Measurements from ENCODE around the gene AMZ1.

AMZ1 gene

DNA sequence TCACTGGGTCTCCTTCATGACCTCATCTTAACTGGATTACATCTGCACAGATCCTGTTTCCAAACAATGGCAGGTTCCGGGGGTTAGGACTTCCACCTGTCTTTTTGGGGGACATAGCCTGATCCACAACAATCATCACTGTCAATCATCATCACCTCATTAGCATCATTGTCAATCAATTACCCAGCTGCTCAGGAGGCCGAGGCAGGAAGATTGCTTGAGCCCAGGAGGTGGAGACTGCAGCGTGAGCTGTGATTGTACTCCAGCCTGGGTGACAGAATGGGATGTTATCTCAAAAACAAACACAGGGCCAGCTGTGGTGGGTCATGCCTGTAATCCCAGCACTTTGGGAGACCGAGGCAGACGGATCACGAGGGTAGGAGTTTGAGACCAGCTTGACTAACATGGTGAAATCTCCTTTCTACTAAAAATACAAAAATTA, 18.7 kb downstream of the AMZ1 start:
- no peak overlapping the region for H3K4me3 ChIP-seq (ENCODE audit: low read length)
- no peaks in the 10 kb centered on the region for H3K27me3 ChIP-seq (ENCODE audit: control insufficient read depth, insufficient read depth, low read length)
- WGBS (ENCODE audit: insufficient coverage, insufficient read length), result no CpG with 5 or more reads among the region's 6 CpGs
- no peak overlapping the region for H3K27ac ChIP-seq (ENCODE audit: low read length)
- H3K9me3 ChIP-seq (ENCODE audit: control insufficient read depth, insufficient read depth, low read length), result no peaks in the 10 kb centered on the region
- H3K4me1 ChIP-seq (ENCODE audit: control insufficient read depth, insufficient read depth, low read length), result peaks cover 2% of the 10 kb centered on the region; the same call in 1 of the 2 replicates
- DNase-seq (ENCODE audit: low read depth, low spot score), result no peak
- H3K36me3 ChIP-seq (ENCODE audit: control insufficient read depth, insufficient read depth, low read length), result 0 out of 2 replicates have a peak, but pooled peaks cover 4% of the 10 kb centered on the region

DNA sequence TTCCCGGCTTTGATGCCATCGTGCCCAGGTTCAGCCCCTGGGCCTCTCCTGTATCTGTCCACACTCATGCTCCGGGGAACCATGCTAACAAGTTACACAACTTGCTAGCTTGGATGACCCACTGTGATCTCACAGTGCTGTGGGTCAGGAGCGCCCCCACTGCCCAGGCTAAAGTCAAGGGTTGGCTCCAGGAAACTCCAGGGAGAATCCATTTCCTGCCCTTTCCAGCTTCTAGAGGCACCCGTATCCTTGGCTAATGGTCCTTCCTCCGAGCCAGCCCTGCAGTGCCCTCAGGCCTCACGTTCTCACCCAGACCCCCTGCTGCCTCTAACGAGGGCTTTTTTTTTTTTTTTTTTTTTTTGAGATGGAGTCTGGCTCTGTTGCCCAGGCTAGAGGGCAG, 19.5 kb downstream of the AMZ1 start:
- H3K36me3 ChIP-seq (ENCODE audit: control insufficient read depth, insufficient read depth, low read length), result 0 out of 2 replicates have a peak, but pooled peaks cover 4% of the 10 kb centered on the region
- no peaks in the 10 kb centered on the region for H3K27me3 ChIP-seq (ENCODE audit: control insufficient read depth, insufficient read depth, low read length)
- peaks cover 2% of the 10 kb centered on the region; the same call in 1 of the 2 replicates for H3K4me1 ChIP-seq (ENCODE audit: control insufficient read depth, insufficient read depth, low read length)
- H3K27ac ChIP-seq (ENCODE audit: low read length), result no peak overlapping the region
- no peak for DNase-seq (ENCODE audit: low read depth, low spot score)
- H3K9me3 ChIP-seq (ENCODE audit: control insufficient read depth, insufficient read depth, low read length), result no peaks in the 10 kb centered on the region
- no peak overlapping the region for H3K4me3 ChIP-seq (ENCODE audit: low read length)
- no CpG with 5 or more reads among the region's 8 CpGs for WGBS (ENCODE audit: insufficient coverage, insufficient read length)

DNA sequence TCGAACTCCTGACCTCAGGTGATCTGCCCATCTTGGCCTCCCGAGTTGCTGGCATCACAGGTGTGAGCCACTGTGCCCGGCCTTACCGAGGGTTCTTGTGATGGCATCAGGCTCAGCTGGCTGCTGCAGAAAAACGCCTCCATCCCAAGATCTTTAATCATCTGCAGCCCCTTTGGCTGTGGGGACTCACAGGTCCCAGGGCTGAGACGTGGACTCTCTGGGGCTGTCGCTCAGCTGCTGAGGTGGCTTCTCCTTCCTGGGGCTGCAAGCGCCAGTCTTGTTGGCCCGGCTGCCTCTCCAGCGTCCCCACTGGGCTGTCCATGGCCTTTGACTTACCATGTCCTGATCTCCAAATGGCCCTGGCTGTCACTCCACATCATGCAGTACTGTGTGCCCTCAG, 20.0 kb downstream of the AMZ1 start:
- H3K9me3 ChIP-seq (ENCODE audit: control insufficient read depth, insufficient read depth, low read length), result no peaks in the 10 kb centered on the region
- H3K4me3 ChIP-seq (ENCODE audit: low read length), result no peak overlapping the region
- no peak overlapping the region for H3K27ac ChIP-seq (ENCODE audit: low read length)
- DNase-seq (ENCODE audit: low read depth, low spot score), result no peak
- H3K36me3 ChIP-seq (ENCODE audit: control insufficient read depth, insufficient read depth, low read length), result 0 out of 2 replicates have a peak, but pooled peaks cover 4% of the 10 kb centered on the region
- WGBS (ENCODE audit: insufficient coverage, insufficient read length), result no CpG with 5 or more reads among the region's 10 CpGs
- H3K4me1 ChIP-seq (ENCODE audit: control insufficient read depth, insufficient read depth, low read length), result peaks cover 2% of the 10 kb centered on the region; the same call in 1 of the 2 replicates
- H3K27me3 ChIP-seq (ENCODE audit: control insufficient read depth, insufficient read depth, low read length), result no peaks in the 10 kb centered on the region

DNA sequence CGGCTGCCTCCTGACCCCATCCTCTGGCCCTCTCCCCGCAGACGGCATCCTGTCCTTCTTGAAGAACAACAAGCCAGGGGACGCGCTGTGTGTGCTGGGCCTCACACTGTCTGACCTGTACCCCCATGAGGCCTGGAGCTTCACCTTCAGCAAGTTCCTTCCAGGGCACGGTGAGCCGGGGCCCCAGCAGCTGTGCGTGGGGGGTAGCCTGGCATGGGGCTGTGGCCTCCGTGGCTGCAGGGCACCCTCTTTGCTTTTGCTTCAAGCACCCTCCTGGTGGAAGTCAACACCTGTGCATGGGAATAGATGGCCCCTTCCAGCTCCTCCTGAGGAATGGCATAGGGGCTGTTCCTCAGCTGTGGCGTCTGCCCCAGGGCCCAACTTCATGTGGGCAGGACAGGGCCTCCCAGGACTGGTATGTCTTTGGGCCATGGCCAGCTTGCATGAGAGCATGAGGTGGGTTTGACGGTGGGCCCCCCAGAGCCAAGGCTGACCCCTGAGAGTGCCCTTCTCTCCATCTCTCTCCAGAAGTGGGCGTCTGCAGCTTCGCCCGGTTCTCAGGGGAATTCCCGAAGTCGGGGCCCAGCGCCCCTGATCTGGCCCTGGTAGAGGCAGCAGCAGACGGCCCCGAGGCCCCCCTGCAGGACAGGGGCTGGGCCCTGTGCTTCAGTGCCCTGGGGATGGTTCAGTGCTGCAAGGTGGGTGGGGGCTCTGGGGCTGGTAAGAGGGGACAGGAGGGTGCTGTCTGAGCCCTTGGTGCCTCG, 20.7 kb downstream of the AMZ1 start:
- no peak overlapping the region for H3K27ac ChIP-seq (ENCODE audit: low read length)
- H3K36me3 ChIP-seq (ENCODE audit: control insufficient read depth, insufficient read depth, low read length), result 0 out of 2 replicates have a peak, but pooled peaks cover 4% of the 10 kb centered on the region
- WGBS (ENCODE audit: insufficient coverage, insufficient read length), result no CpG with 5 or more reads among the region's 20 CpGs
- no peak overlapping the region for H3K4me3 ChIP-seq (ENCODE audit: low read length)
- no peak for DNase-seq (ENCODE audit: low read depth, low spot score)
- H3K27me3 ChIP-seq (ENCODE audit: control insufficient read depth, insufficient read depth, low read length), result no peaks in the 10 kb centered on the region
- peaks cover 2% of the 10 kb centered on the region; the same call in 1 of the 2 replicates for H3K4me1 ChIP-seq (ENCODE audit: control insufficient read depth, insufficient read depth, low read length)
- no peaks in the 10 kb centered on the region for H3K9me3 ChIP-seq (ENCODE audit: control insufficient read depth, insufficient read depth, low read length)

DNA sequence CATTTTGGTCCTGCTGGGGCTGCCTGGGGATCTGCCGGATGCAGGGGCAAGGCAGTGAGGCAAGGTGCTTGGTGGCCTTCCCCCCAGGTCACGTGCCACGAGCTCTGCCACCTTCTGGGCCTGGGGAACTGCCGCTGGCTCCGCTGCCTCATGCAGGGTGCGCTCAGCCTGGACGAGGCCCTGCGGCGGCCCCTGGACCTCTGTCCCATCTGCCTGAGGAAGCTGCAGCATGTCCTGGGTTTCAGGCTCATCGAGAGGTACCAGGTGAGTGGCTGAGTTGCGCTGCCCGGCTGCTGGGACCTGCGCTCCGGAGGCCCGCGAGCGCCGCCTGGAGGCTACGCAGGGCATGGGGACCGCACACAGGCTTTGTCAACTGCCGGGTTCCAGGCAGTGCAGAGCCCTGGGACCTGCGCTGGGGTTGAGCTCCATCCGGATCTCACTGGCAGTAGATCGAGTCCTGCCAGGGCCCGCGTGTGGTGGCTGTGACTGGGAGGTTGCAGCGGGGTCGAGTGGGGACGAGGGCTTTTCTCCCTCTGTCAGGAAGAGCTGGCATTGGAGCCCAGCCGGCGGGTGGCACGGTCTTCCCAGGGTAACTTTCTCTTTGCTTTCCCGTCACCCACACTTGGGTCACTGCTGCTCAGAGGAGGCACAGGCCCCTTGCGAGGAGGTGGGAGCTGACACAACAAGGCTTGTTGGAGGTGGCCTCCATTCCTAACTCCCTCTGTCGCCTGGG, 21.7 kb downstream of the AMZ1 start:
- H3K27me3 ChIP-seq (ENCODE audit: control insufficient read depth, insufficient read depth, low read length), result no peaks in the 10 kb centered on the region
- H3K9me3 ChIP-seq (ENCODE audit: control insufficient read depth, insufficient read depth, low read length), result no peaks in the 10 kb centered on the region
- DNase-seq (ENCODE audit: low read depth, low spot score), result peak; percentile 64
- H3K27ac ChIP-seq (ENCODE audit: low read length), result no peak overlapping the region
- H3K4me1 ChIP-seq (ENCODE audit: control insufficient read depth, insufficient read depth, low read length), result peaks cover 2% of the 10 kb centered on the region; the same call in 1 of the 2 replicates
- WGBS (ENCODE audit: insufficient coverage, insufficient read length), result no CpG with 5 or more reads among the region's 35 CpGs
- H3K36me3 ChIP-seq (ENCODE audit: control insufficient read depth, insufficient read depth, low read length), result 0 out of 2 replicates have a peak, but pooled peaks cover 4% of the 10 kb centered on the region
- H3K4me3 ChIP-seq (ENCODE audit: low read length), result no peak overlapping the region

DNA sequence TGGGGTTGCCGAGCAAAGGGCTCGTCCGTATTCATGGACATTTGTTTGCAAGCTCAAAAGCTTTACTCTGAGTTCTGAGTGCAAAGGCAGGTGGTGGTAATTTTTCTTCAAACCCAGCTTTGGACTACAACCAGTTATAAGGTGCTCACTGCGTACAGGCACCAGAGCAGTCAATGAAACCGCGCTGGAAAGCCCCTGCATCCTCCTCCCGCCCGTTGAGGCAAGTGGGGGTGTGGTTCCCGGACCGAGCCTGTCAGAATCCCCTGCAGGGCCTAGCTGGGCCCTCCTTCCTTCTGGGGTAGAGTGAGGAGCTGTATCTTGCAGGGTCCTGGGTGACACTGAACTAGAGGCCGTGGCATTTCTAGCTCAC, 22.3 kb downstream of the AMZ1 start:
- Histone ChIP-seq H3K27ac (ENCODE audit: low read length) (no peak overlapping the region), H3K4me3 (ENCODE audit: low read length) (no peak overlapping the region), H3K36me3 (ENCODE audit: control insufficient read depth, insufficient read depth, low read length) (0 out of 2 replicates have a peak, but pooled peaks cover 4% of the 10 kb centered on the region), H3K4me1 (ENCODE audit: control insufficient read depth, insufficient read depth, low read length) (peaks cover 2% of the 10 kb centered on the region; the same call in 1 of the 2 replicates), H3K9me3 (ENCODE audit: control insufficient read depth, insufficient read depth, low read length) (no peaks in the 10 kb centered on the region), H3K27me3 (ENCODE audit: control insufficient read depth, insufficient read depth, low read length) (no peaks in the 10 kb centered on the region)
- no peak for DNase-seq (ENCODE audit: low read depth, low spot score)
- no CpG with 5 or more reads among the region's 11 CpGs for WGBS (ENCODE audit: insufficient coverage, insufficient read length)

DNA sequence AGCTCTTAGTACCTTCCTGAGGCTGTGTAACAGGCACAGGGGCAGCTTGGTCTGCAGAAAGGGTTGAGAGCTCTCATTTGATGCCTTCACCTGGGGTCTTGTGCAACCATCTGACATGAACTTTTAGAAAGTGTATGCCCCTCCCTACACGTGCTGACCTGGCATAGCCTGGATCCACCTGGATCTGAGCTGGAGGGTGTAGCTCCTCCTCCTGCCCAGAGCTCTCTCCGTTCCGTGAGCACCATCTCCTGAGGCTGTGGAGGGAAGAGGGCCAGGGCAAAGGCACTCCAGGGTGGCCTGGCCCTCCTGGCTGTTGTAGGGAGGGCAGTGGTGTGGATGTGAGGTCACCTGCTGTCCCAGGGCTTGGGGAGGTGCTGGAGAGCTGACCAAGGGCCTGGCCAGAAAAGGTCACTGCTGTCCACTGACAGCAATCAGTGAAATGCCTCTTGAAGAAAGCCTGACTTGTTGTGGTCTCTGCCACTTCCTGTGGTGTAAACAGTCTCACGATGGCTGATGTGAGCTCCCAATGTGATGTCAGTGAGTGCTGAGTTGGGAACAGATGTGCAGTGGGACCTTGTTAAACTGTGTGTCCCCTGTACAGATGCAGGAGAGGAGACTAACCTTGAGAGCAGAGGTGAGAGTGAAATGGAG, 23.0 kb downstream of the AMZ1 start:
- no peak for DNase-seq (ENCODE audit: low read depth, low spot score)
- Histone ChIP-seq H3K36me3 (ENCODE audit: control insufficient read depth, insufficient read depth, low read length) (0 out of 2 replicates have a peak, but pooled peaks cover 4% of the 10 kb centered on the region), H3K27ac (ENCODE audit: low read length) (no peak overlapping the region), H3K4me3 (ENCODE audit: low read length) (no peak overlapping the region), H3K27me3 (ENCODE audit: control insufficient read depth, insufficient read depth, low read length) (no peaks in the 10 kb centered on the region), H3K4me1 (ENCODE audit: control insufficient read depth, insufficient read depth, low read length) (peaks cover 2% of the 10 kb centered on the region; the same call in 1 of the 2 replicates), H3K9me3 (ENCODE audit: control insufficient read depth, insufficient read depth, low read length) (no peaks in the 10 kb centered on the region)
- WGBS (ENCODE audit: insufficient coverage, insufficient read length), result no CpG with 5 or more reads among the region's 4 CpGs

DNA sequence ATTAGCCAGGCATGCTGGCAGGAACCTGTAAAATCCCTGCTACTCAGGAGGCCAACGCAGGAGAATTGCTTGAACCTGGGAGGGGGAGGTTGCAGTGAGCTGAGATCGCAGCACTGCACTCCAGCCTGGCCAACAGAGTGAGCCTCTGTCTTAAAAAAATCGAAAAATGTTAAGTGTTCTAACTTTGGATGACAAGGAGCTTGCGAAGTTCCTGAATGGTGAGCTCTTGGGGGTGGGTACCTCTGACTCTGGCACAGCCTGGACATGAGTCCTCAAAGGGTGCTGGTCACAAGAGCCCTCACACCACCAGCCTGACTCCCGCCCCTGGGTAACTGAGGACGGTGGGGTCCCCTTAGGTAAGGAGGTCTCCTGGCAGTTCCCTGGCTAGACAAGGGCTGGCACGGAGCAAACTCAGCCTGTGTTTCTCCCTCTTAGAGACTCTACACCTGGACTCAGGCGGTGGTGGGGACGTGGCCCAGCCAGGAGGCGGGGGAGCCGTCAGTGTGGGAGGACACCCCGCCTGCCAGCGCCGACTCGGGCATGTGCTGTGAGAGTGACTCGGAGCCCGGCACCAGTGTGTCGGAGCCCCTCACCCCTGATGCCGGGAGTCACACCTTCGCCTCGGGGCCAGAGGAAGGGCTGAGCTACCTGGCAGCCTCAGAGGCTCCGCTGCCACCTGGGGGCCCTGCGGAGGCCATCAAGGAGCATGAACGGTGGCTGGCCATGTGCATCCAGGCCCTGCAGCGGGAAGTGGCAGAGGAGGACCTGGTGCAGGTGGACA, 24.1 kb downstream of the AMZ1 start:
- Histone ChIP-seq H3K36me3 (ENCODE audit: control insufficient read depth, insufficient read depth, low read length) (0 out of 2 replicates have a peak, but pooled peaks cover 4% of the 10 kb centered on the region), H3K27ac (ENCODE audit: low read length) (no peak overlapping the region), H3K4me3 (ENCODE audit: low read length) (no peak overlapping the region), H3K4me1 (ENCODE audit: control insufficient read depth, insufficient read depth, low read length) (peaks cover 2% of the 10 kb centered on the region; the same call in 1 of the 2 replicates), H3K27me3 (ENCODE audit: control insufficient read depth, insufficient read depth, low read length) (no peaks in the 10 kb centered on the region), H3K9me3 (ENCODE audit: control insufficient read depth, insufficient read depth, low read length) (no peaks in the 10 kb centered on the region)
- no peak for DNase-seq (ENCODE audit: low read depth, low spot score)
- WGBS (ENCODE audit: insufficient coverage, insufficient read length), result no CpG with 5 or more reads among the region's 25 CpGs

DNA sequence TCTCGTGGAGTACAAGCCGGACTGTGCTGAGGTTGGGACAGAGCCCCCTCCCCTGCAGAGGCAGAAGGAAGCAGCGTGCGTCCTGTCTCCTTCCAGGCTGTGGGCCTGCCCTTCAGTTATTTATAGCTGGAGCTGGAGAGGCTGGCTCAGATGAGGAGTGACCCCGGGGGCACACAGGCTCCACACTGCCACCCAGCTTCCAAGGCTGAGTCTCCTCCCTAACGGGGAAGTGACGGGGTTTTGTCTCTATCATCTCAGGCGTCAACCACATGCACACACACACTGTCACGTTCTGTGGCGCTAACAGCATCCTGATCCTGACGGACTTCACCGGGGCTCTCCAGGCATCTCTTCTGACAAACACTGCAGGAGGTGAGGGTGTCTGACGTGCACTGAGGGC, 25.4 kb downstream of the AMZ1 start:
- WGBS (ENCODE audit: insufficient coverage, insufficient read length), result no CpG with 5 or more reads among the region's 13 CpGs
- H3K27ac ChIP-seq (ENCODE audit: low read length), result no peak overlapping the region
- H3K27me3 ChIP-seq (ENCODE audit: control insufficient read depth, insufficient read depth, low read length), result no peaks in the 10 kb centered on the region
- no peak for DNase-seq (ENCODE audit: low read depth, low spot score)
- H3K4me1 ChIP-seq (ENCODE audit: control insufficient read depth, insufficient read depth, low read length), result peaks cover 2% of the 10 kb centered on the region; the same call in 1 of the 2 replicates
- peaks cover 4% of the 10 kb centered on the region; the same call in 1 of the 2 replicates for H3K36me3 ChIP-seq (ENCODE audit: control insufficient read depth, insufficient read depth, low read length)
- no peak overlapping the region for H3K4me3 ChIP-seq (ENCODE audit: low read length)
- H3K9me3 ChIP-seq (ENCODE audit: control insufficient read depth, insufficient read depth, low read length), result no peaks in the 10 kb centered on the region
